HL-60 (cell line): ENCODE results near the gene APOL3.
"Not testable (repeated sequence)": the region's sequence is repeated elsewhere in the genome, so short reads cannot be mapped to it uniquely, and the experiment has no call there.

Experiments
- DNase-seq, 2 experiments: peaks; one replicate each; pipeline ENCODE4 v3.0.0-alpha.2; 2010 to 2020; ENCODE audit warnings: low read depth in 1 of 2, low spot score in 1 of 2
- H3K27ac ChIP-seq: fragments of 250-450 bp; sonication (Bioruptor Pico); replicated peaks from 2 replicates; pipeline ENCODE4 v1.5.1; 2020; ENCODE audit warnings: mild to moderate bottlenecking, moderate library complexity
- H3K27me3 ChIP-seq: fragments of 250-450 bp; sonication (Bioruptor Pico); 2 replicates; pipeline ENCODE4 v1.5.1; 2021; ENCODE audit warnings: mild to moderate bottlenecking, moderate library complexity; ENCODE audit not compliant: insufficient read depth, poor library complexity, severe bottlenecking
- H3K4me3 ChIP-seq: replicated peaks from 2 replicates; pipeline ENCODE4 v1.5.1; 2011; ENCODE audit warnings: mild to moderate bottlenecking, control low read depth, low read length; ENCODE audit not compliant: insufficient read depth
- CTCF ChIP-seq: IDR thresholded peaks from one replicate; pipeline ENCODE4 v1.5.1; 2011; ENCODE audit warnings: low read length, control low read depth, inconsistent platforms; ENCODE audit not compliant: insufficient read depth
- GABPA ChIP-seq: IDR thresholded peaks from 2 replicates; pipeline ENCODE4 v1.6.1; 2012; ENCODE audit warnings: low read depth
- POLR2AphosphoS5 ChIP-seq: IDR thresholded peaks from 2 replicates; pipeline ENCODE4 v1.6.1; 2012; ENCODE audit warnings: low read depth
- SPI1 ChIP-seq: IDR thresholded peaks from 2 replicates; pipeline ENCODE4 v1.6.1; 2012; ENCODE audit warnings: low read depth, mild to moderate bottlenecking, borderline replicate concordance
- TF ChIP-seq, protein P1 (sequence below): IDR thresholded peaks from 2 replicates; pipeline ENCODE4 v1.6.1; 2012; ENCODE audit warnings: low read depth; ENCODE audit not compliant: insufficient replicate concordance

Gene APOL3

GRCh38 chr22:36103891-36104290, 56.7 kb downstream of the APOL3 start:
- no peak for DNase-seq
- H3K27me3 ChIP-seq, result peaks cover 6% of the 10 kb centered on the region
- H3K4me3 ChIP-seq, result no peak overlapping the region
- H3K27ac ChIP-seq, result no peak overlapping the region
- no peak for TF ChIP-seq SPI1

- DNase-seq, result no peak
- TF ChIP-seq, protein P1, sequence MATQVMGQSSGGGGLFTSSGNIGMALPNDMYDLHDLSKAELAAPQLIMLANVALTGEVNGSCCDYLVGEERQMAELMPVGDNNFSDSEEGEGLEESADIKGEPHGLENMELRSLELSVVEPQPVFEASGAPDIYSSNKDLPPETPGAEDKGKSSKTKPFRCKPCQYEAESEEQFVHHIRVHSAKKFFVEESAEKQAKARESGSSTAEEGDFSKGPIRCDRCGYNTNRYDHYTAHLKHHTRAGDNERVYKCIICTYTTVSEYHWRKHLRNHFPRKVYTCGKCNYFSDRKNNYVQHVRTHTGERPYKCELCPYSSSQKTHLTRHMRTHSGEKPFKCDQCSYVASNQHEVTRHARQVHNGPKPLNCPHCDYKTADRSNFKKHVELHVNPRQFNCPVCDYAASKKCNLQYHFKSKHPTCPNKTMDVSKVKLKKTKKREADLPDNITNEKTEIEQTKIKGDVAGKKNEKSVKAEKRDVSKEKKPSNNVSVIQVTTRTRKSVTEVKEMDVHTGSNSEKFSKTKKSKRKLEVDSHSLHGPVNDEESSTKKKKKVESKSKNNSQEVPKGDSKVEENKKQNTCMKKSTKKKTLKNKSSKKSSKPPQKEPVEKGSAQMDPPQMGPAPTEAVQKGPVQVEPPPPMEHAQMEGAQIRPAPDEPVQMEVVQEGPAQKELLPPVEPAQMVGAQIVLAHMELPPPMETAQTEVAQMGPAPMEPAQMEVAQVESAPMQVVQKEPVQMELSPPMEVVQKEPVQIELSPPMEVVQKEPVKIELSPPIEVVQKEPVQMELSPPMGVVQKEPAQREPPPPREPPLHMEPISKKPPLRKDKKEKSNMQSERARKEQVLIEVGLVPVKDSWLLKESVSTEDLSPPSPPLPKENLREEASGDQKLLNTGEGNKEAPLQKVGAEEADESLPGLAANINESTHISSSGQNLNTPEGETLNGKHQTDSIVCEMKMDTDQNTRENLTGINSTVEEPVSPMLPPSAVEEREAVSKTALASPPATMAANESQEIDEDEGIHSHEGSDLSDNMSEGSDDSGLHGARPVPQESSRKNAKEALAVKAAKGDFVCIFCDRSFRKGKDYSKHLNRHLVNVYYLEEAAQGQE, result no peak
- TF ChIP-seq SPI1, result no peak
- TF ChIP-seq POLR2AphosphoS5, result no peak
- TF ChIP-seq CTCF, result no peak
- TF ChIP-seq GABPA, result no peak
- Histone ChIP-seq H3K4me3 (no peak overlapping the region), H3K27me3 (peaks cover 6% of the 10 kb centered on the region), H3K27ac (no peak overlapping the region)
Observed at GRCh38 chr22:36102995-36103394, 57.6 kb downstream of the APOL3 start.

DNA sequence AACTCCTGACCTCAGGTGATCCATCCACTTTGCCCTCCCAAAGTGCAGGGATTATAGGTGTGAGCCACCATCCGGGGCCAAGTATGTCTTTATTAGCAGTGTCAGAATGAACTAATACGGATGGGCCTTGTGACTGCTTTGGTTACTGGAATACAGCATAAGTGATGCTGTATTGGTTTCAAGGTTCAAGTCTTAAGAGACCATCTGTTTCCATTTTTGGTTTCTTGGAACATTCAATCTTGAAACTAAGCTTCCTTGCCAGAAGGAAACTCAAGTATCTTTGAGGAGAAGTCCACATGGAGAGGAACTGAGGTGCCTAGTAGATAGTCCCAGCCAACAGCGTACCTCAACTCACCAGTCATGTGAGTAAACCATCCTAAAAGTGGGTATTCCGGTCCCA, 58.8 kb downstream of the APOL3 start:
- DNase-seq, result no peak
- no peak overlapping the region for H3K4me3 ChIP-seq
- TF ChIP-seq CTCF (no peak), POLR2AphosphoS5 (no peak), SPI1 (no peak), GABPA (no peak)
- TF ChIP-seq, protein P1, result no peak
- H3K27me3 ChIP-seq, result peaks cover 6% of the 10 kb centered on the region
- no peak overlapping the region for H3K27ac ChIP-seq

DNA sequence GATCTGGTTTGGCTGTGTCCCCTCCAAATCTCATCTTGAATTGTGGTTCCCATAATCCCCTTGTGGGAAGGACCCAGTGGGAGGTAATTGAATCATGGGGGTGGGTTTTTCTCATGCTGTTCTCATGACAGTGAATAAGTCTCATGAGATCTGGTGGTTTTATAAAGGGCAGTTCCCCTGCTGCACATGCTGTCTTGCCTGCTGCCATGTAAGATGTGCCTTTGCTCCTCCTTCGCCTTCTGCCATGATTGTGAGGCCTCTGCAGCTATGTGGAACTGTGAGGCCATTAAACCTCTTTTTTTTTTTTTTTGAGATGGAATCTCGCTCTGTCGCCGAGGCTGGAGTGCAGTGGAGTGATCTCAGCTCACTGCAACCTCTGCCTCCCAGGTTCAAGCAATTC, 59.6 kb downstream of the APOL3 start:
- not testable (repeated sequence) for H3K4me3 ChIP-seq, DNase-seq, H3K27ac ChIP-seq, H3K27me3 ChIP-seq

DNA sequence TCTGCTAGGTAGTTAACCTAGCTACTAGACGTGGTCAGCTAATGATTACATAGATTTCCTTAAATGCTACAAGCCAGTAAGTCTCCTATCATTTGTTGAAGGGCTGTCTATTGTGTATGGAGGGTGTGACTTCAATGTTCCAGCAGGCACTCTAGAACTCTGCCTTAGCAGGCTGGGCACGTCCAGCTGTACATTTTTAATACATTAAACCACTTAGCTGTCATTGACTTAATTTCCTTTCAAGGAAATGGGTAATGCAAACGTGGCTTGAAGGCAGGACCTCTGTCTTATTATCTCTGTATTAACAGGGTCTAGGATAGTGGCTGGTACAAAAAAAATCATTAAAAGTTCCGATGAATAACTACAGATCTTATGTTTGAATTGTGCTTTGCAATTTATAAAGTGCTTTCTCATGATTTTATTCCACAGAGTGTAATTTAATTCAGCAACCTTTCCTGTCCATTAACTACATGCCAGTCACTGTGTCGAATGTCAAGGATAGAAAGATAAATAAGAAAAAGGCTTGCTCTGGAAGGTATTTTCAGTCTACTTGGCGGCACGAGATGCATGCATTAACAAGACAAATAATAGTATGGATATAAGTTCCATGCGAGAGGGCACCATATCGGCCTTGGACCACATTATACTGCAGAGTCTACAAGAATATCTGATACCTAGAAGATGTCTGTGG, 60.3 kb downstream of the APOL3 start:
- Histone ChIP-seq H3K4me3 (no peak overlapping the region), H3K27ac (no peak overlapping the region), H3K27me3 (peaks cover 4% of the 10 kb centered on the region)
- TF ChIP-seq GABPA, result no peak
- TF ChIP-seq POLR2AphosphoS5, result no peak
- TF ChIP-seq, protein P1, result no peak
- no peak for TF ChIP-seq CTCF
- no peak for TF ChIP-seq SPI1
- no peak for DNase-seq

- H3K27ac ChIP-seq, H3K27me3 ChIP-seq, DNase-seq, H3K4me3 ChIP-seq: not testable (repeated sequence)
Observed at GRCh38 chr22:36099561-36099960, 61.0 kb downstream of the APOL3 start.
